Stomach smooth muscle (tissue), 2 donors: Measurements from ENCODE around the gene ACVR2B.

Source experiments
- H3K27ac ChIP-seq: one replicate; pipeline ENCODE4 v1.7.0; 2013; ENCODE audit warnings: mild to moderate bottlenecking, low read length, inconsistent platforms
- H3K27me3 ChIP-seq, 2 donors: one replicate each; pipeline ENCODE4 v1.7.0; 2013; ENCODE audit warnings: low read length in 2 of 2; ENCODE audit not compliant: insufficient read depth in 2 of 2, control insufficient read depth in 1 of 2
- H3K36me3 ChIP-seq, 2 donors: one replicate each; pipeline ENCODE4 v1.7.0; 2013; ENCODE audit warnings: low read length in 2 of 2; ENCODE audit not compliant: control insufficient read depth in 2 of 2, insufficient read depth in 2 of 2
- H3K4me1 ChIP-seq: one replicate; pipeline ENCODE4 v1.7.0; 2013; ENCODE audit warnings: low read length; ENCODE audit not compliant: control insufficient read depth, insufficient read depth
- H3K4me3 ChIP-seq, 2 donors: one replicate each; pipeline ENCODE4 v1.7.0; 2013; ENCODE audit warnings: low read length in 2 of 2
- H3K9ac ChIP-seq, 2 donors: one replicate each; pipeline ENCODE4 v1.7.0; 2013; ENCODE audit warnings: low read length in 2 of 2, mild to moderate bottlenecking in 1 of 2
- H3K9me3 ChIP-seq, 2 donors: one replicate each; pipeline ENCODE4 v1.7.0; 2013; ENCODE audit warnings: low read length in 2 of 2; ENCODE audit not compliant: control insufficient read depth in 2 of 2
- donor health status: healthy.
- donor health status: Pancreatic carcinoma.

Gene ACVR2B

DNA sequence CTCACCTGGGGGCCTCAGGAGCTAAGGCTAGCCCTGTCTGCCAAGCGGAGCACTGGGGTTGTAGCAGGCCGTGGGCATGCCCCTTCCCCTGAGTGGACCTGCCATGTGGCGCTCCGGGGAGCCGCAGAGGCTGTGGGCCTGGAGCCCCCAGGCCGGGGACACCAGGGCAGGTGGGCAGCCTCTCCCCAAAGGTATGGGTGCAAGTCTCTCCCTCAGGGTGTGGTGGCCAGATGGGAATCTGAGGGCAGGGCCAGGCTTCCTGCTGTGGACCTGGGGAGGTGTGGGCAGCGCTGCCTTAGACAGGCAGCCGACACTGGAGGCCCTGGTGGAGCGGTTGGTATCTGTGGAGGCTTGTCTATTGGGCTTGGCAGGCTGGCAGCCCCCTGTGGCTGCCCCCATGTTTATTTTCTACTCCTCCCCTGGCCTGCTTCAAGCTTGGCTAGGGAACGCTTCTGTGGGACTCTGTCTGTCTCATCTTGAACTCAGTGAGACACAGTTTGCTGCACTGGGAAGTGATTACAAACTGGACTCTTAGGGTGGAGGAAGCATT is 5.9 kb downstream of the ACVR2B start:
- H3K9ac ChIP-seq: peak overlapping the region in 1 of 2 donors; percentile 21
- H3K36me3 ChIP-seq: no peaks in the 10 kb centered on the region
- no peaks in the 10 kb centered on the region for H3K9me3 ChIP-seq
- no peaks in the 10 kb centered on the region for H3K27me3 ChIP-seq
- H3K4me3 ChIP-seq: peak overlapping the region in 1 of 2 donors; percentile 54
- H3K27ac ChIP-seq: peak overlapping the region; percentile 6
- H3K4me1 ChIP-seq: peaks cover 46% of the 10 kb centered on the region

DNA sequence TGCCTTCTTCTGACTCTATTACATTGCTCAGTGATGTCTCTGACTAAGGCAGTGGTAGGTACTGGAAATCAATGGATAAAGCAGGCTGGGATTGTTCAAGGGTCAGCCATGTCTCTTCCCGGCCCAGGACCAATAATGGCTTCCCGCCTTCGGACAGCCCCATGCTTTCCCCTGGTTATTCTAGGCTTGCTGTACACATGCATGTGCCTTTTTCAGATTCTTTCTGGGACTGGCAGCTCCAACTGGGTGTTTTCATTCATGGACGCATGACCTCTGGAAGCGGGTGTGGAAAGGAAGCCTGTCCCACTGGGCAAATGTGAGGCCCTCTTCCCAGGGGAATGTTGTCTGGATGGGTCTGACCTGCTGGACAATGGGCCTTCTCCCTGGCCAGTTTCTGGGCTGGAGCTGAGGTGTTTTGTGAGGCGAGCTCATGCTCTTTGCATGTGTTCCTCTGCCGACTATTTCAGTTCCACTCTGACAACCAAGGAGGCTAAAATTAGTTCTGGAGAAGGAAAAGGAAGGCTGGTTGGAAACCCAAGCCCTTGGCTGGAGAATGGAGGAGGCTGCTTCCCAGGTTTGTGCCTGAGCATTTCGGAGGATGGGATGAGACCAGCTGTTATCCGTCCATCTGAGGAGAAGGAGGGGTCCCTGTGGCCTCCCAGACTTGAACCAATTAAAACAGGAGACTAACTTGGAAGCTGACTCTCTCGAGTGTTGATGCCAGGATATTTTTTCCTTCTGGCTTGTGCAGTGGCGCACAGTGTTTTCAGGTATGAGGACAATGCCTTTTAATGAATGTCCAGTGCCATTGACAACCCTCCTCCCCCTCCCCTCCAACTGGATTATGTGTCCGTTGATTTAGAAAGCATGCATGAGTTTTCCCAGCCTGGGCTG is 6.9 kb downstream of the ACVR2B start:
- H3K9ac ChIP-seq: no peak overlapping the region

DNA sequence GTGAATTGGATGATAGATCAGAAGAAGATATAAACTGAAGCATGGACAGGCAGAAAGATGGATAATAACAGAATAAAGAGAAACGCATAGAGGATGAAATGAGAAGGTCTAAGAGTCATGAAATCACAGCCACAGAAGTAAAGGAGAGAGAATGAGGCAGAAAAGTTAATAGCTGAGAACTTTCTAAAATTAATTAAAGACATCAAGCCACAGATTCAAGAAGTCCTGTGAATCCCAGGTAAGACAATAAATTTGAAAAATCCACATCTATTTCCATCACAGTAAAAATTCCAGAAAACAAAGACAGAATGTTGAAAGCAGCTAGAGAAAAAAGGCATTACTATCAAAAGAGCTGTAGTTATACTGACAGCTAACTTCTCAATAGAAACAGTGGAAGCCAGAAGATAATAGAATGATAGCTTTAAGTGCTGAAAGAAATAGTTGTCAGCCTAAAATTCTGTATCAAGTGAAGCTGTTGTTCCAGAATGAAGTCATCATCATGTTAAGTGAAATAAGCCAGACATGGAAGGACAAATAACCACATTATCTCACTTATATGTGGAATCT is 12.0 kb downstream of the ACVR2B start:
- peaks cover 8% of the 10 kb centered on the region for H3K4me1 ChIP-seq
- no peak overlapping the region for H3K4me3 ChIP-seq
- H3K9me3 ChIP-seq: peaks cover 0 to 3% of the 10 kb centered on the region in 2 donors
- no peaks in the 10 kb centered on the region for H3K36me3 ChIP-seq
- H3K27me3 ChIP-seq: no peaks in the 10 kb centered on the region
- H3K9ac ChIP-seq: no peak overlapping the region
- H3K27ac ChIP-seq: no peak overlapping the region

More for the DNA sequence above, 6.9 kb downstream of the ACVR2B start:
- Histone ChIP-seq H3K27me3 (no peaks in the 10 kb centered on the region), H3K4me3 (peak overlapping the region in 1 of 2 donors; percentile 15), H3K36me3 (no peaks in the 10 kb centered on the region), H3K27ac (peak overlapping the region; percentile 37), H3K9me3 (no peaks in the 10 kb centered on the region), H3K4me1 (peaks cover 38% of the 10 kb centered on the region)

DNA sequence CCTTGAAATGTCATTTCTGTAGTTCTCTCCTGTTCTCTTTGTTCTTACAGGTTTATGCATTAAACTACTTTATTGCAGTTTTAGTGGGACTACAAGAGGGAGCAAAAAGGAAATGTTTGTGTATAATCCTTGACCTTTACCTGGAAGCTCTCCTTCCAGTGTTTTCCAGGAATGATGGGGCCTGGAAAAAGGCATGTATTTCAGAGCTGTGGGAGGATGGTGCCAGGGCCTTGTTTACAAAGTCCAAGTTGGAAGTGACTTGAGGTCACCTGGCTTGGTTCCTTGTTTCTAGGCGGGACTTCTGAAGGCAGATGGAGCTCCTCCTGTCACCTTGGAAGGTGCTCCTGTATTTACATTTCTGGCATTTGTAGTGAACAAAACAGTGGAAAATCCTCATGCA is 15.1 kb downstream of the ACVR2B start:
- H3K36me3 ChIP-seq: no peaks in the 10 kb centered on the region
- peaks cover 5% of the 10 kb centered on the region for H3K4me1 ChIP-seq
- H3K4me3 ChIP-seq: no peak overlapping the region
- no peak overlapping the region for H3K9ac ChIP-seq
- peaks cover 0 to 3% of the 10 kb centered on the region in 2 donors for H3K9me3 ChIP-seq
- H3K27ac ChIP-seq: no peak overlapping the region
- no peaks in the 10 kb centered on the region for H3K27me3 ChIP-seq

DNA sequence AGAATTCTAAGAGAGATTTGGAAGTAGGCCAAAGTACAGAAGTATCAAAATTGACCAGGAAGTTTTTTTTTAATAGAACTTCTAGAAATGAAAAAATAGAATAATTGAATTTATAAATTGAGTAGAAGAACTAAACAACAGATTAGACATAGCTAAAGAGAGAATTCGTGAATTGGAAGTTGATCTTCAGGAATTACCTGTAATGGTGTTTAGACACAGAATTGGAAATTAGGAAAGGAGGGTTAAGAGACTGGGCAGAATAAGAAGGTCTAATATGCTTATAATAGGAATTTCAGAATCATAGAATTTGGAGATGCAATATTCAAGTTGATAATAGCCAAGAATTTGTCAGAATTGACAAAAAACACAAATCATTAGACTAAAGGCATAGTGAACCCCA is 16.2 kb downstream of the ACVR2B start:
- peaks cover 0 to 3% of the 10 kb centered on the region in 2 donors for H3K9me3 ChIP-seq
- H3K27me3 ChIP-seq: no peaks in the 10 kb centered on the region
- no peak overlapping the region for H3K4me3 ChIP-seq
- H3K27ac ChIP-seq: no peak overlapping the region
- H3K9ac ChIP-seq: no peak overlapping the region
- H3K36me3 ChIP-seq: no peaks in the 10 kb centered on the region
- H3K4me1 ChIP-seq: peaks cover 5% of the 10 kb centered on the region

DNA sequence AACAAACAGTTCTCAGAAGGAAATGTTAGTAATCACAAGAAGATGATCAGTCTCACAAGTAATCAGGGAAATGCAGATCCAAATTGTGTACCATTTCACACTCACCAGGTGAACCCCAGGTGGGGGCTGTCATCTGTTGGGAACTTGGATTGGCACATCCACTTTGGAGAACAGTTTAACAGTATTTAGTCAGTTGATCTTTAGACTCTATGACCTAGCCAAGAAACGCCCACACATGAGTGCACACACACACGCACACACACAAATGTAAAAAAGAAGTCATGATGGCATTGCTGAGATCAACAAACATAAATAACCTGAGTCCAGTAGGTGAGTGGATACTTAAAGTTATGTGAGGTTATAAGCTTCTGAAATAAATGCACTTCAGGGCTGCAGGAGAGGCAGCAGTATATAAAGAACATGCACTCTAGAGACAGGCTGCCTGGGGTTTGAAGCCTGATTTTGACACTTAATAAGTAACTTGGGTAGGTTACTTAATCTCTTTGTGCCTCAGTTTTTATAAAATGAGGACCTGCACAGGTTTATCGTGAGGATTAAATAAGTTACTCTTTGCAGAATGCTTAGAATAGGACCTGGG is 17.7 kb downstream of the ACVR2B start:
- Histone ChIP-seq H3K4me1 (peaks cover 5% of the 10 kb centered on the region), H3K36me3 (no peaks in the 10 kb centered on the region), H3K9ac (no peak overlapping the region), H3K27ac (no peak overlapping the region), H3K27me3 (no peaks in the 10 kb centered on the region), H3K4me3 (no peak overlapping the region), H3K9me3 (peaks cover 0 to 3% of the 10 kb centered on the region in 2 donors)

DNA sequence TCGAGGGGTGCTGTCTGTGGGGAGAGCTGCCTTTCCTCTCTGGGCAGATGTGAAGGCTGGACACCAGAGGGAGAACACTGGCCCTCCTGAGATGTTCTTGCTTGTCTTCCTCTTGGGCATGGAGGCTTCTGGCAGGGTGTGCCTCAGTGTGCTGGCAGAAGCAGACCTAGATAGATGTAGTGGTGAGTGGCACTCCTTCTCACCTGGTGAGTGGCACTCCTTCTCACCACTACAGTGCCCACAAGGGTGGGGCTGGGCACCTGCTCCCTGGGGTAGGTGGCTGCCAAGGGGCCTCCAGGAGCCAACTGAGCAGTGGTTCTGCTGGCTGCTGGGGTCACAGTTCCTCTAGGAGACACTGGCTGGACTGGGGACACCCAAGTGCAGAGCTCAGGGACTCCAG is 18.7 kb downstream of the ACVR2B start:
- H3K4me1 ChIP-seq: peaks cover 5% of the 10 kb centered on the region
- no peak overlapping the region for H3K9ac ChIP-seq
- H3K9me3 ChIP-seq: peaks cover 0 to 3% of the 10 kb centered on the region in 2 donors
- H3K27me3 ChIP-seq: no peaks in the 10 kb centered on the region
- no peak overlapping the region for H3K4me3 ChIP-seq
- no peak overlapping the region for H3K27ac ChIP-seq
- peaks cover 0 to 1% of the 10 kb centered on the region in 2 donors for H3K36me3 ChIP-seq

DNA sequence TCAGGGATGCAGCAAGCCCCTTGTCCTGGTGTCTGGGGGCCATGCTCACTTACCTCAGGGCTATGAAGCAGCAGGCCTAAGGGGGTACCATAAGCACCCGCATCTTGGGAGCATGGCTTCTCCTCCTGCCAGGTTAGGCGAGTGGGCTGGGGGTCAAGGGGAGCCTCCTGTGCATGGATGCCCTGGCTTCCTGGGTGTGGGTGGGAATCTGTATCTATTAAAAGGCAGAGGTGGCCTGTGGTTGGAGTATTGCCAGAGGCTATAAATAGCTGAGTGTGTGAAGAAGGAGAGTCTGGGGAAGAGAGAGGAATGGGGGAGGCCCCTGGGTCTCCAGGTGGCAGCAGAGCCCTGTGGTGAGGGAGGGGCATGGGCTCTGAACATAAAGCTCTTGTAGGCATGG is 19.5 kb downstream of the ACVR2B start:
- Histone ChIP-seq H3K9me3 (peaks cover 0 to 3% of the 10 kb centered on the region in 2 donors), H3K4me3 (no peak overlapping the region), H3K27me3 (no peaks in the 10 kb centered on the region), H3K27ac (no peak overlapping the region), H3K36me3 (peaks cover 0 to 2% of the 10 kb centered on the region in 2 donors), H3K9ac (no peak overlapping the region), H3K4me1 (peaks cover 5% of the 10 kb centered on the region)

DNA sequence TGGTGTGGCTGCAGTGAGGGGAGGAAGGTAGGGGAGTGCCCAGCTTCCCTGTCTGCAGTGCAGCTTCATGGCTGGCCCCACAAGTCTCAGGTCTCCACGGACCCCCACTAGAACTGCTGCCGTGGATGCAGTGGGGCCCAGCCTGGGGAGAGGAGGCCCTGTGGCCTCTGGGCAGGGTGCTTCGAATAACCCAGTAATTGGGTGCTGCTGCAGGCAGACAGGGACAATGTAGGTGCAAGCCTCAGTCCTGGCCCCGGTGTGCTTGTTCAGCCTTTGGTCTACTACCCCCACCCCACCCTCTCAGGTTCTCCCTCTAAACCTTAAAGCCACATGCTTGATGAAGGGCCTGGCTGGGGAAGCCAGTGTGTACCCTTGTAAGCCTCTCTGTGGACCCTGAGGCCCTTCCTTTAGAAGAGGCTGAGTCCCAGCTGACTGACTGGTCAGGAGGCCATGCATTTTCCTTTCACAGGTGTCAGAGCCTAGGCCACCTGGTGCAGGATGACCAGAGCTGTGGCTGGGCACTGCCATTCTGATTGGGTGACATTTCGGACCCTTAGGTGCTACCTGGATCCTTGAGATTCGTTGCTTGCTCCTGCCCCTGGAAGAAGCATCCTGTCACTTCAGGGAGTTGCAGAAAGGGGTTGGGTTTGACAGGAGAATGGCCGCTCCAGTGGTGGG is 21.4 kb downstream of the ACVR2B start:
- Histone ChIP-seq H3K27me3 (no peaks in the 10 kb centered on the region), H3K4me1 (peaks cover 5% of the 10 kb centered on the region), H3K9ac (no peak overlapping the region), H3K27ac (no peak overlapping the region), H3K4me3 (no peak overlapping the region), H3K9me3 (no peaks in the 10 kb centered on the region), H3K36me3 (peaks cover 5 to 10% of the 10 kb centered on the region in 2 donors)

DNA sequence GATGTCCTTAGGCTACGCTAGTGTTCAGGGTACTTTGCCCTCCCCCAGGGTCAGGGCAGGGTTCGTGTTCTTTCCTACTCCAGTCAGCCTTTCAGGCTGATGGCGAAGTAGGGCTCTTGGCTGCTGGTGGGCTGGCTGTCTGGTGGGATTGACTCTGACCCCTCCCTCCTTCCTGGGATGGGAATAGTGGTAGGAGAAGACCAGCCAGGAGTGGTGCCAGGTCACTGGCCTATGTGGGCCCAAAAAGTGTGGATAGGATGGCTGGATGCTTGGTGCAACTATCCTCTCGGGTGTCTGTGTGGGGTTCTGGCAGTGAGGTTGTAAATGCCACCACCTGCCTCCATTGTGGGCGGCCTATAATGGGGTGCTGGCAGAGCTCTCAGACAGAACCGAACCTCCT is 22.0 kb downstream of the ACVR2B start:
- Histone ChIP-seq H3K9ac (no peak overlapping the region), H3K9me3 (no peaks in the 10 kb centered on the region), H3K27me3 (no peaks in the 10 kb centered on the region), H3K36me3 (peaks cover 10 to 15% of the 10 kb centered on the region in 2 donors), H3K4me3 (no peak overlapping the region), H3K4me1 (peaks cover 5% of the 10 kb centered on the region), H3K27ac (no peak overlapping the region)
